Measurements from ENCODE around the gene CEP43.

DNA sequence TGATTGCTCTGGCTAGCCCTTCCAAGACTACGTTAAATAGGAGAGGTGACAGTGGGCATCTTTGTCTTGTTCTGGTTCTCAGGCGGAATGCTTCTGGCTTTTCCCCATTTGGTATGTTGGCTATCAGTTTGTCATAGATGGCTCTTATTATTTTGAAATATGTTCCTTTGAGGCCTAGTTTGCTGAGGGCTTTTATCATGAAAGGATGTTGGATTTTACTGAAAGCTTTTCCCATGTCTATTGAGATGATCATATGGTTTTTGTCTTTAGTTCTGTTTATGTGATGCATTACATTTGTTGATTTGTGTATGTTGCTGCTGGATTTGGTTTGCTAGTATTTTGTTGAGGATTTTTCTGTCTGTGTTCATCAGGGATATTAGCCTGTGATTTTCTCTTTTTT lies 32.9 kb upstream of the CEP43 start:
- TF ChIP-seq, protein P1, sequence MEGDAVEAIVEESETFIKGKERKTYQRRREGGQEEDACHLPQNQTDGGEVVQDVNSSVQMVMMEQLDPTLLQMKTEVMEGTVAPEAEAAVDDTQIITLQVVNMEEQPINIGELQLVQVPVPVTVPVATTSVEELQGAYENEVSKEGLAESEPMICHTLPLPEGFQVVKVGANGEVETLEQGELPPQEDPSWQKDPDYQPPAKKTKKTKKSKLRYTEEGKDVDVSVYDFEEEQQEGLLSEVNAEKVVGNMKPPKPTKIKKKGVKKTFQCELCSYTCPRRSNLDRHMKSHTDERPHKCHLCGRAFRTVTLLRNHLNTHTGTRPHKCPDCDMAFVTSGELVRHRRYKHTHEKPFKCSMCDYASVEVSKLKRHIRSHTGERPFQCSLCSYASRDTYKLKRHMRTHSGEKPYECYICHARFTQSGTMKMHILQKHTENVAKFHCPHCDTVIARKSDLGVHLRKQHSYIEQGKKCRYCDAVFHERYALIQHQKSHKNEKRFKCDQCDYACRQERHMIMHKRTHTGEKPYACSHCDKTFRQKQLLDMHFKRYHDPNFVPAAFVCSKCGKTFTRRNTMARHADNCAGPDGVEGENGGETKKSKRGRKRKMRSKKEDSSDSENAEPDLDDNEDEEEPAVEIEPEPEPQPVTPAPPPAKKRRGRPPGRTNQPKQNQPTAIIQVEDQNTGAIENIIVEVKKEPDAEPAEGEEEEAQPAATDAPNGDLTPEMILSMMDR (IDR thresholded peaks at IDR 0.05; ENCODE audit: poor library complexity, severe bottlenecking): no peak
- no peak for TF ChIP-seq POLR2AphosphoS5 (IDR thresholded peaks at IDR 0.05)
- no peak for TF ChIP-seq EZH2 (IDR thresholded peaks at IDR 0.05; ENCODE audit: borderline replicate concordance, insufficient read depth, low read length, poor library complexity, severe bottlenecking)
- no peak for TF ChIP-seq RAD21 (conservative IDR thresholded peaks at IDR 0.05)
- TF ChIP-seq MXI1 (conservative IDR thresholded peaks at IDR 0.05; ENCODE audit: poor library complexity, severe bottlenecking): no peak

All from neural cell (in vitro differentiated cells).